HG02943 (cell line): ENCODE data around the gene ZFAND3.
"Not testable (repeated sequence)": the region's sequence is repeated elsewhere in the genome, so short reads cannot be mapped to it uniquely, and the experiment has no call there.

Source experiments
- ATAC-seq: cut with Tn5 transposase; IDR thresholded peaks from one replicate; pipeline ENCODE4 v1.9.1; 2021; ENCODE audit warnings: mild to moderate bottlenecking, low read depth, moderate library complexity; ENCODE audit not compliant: unreplicated experiment

Gene ZFAND3

DNA sequence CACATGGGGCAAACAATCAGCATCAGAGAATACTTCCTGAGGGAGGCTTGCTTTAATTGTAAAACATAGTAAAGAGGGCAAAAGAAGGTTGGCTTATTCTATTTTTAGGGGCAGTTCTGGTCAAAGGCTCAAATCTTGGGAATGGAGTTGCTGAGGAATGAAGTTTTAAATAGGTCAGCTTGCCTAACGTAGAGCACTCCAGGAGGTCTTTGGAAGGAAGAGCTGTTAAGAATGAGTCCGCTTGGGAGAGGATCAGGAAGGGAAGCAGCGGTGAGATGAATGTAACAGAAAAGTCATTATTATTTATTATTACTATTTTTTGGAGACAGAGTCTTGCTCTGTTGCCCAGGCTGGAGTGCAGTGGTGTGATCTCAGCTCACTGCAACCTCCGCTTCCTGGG, 108.7 kb downstream of the ZFAND3 start:
- no peak for ATAC-seq

DNA sequence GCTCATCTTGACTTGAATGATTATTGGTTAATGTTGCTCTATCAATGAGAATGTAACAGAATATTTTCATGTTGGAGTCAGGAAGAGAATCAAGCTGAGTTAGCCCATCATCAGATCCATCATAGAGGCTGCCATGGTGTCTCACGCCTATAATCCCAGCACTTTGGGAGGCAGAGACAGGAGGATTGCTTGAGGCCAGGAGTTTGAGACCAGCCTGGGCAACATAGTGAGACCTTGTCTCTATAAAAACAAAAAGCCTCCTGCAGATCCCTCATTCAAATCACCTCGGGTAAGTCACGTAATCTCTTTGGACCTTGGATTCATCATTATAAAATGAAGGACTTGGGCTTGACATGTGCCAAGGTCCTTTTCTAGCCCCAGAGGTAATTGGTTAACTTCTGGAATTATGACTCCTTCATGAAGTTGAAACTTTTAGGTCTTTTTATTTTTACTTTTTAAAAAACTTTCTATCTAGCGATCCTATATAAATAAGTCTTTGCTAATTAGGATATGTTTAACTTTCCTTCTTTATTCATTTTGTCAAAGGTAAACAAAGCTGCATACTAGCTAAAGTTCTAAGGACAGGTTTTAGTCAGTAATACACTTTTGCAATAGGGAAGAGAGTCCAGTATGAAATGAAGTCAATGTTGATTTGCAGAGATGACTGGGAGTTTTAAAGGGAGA, 110.9 kb downstream of the ZFAND3 start:
- no peak for ATAC-seq

DNA sequence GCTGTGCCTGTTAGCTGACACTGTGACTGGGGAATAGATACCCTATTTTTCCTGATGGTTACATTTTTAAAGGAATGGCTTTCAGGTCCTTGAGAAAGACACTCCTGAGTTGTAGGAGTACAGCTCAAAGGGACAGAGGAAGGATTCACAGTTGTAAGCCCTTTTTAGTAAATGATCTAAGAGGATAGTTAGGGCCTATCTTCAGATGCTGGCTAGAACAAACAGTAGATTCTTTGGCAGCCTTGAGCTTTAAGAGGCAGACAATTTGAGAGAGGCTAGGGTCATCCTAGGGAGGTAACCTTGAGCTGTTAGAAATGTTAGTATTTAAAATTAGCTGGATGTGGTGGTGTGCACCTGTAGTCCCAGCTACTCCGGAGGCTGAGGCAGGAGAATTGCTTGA, 111.5 kb downstream of the ZFAND3 start:
- ATAC-seq: no peak

GRCh38 chr6:37934276-37934675, 114.7 kb downstream of the ZFAND3 start:
- ATAC-seq: no peak

DNA sequence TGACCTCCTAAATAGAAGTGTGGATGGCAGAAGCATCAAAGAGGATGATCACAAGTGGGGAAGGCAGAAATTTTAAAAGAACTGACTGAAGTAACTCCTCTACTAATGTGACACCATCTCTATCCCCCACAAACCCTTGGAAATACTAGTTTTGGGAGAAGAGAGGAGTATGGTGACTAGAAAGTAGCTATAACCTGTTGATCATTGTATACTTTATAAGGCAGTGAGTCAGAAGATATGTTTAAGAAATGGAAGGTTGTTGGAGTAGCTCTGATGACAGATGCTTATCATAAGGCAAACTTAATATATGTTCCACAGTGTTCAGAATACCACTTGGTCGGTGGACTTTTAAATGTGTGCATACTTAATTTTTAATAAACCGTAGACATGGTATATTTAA, 116.6 kb downstream of the ZFAND3 start:
- no peak for ATAC-seq

DNA sequence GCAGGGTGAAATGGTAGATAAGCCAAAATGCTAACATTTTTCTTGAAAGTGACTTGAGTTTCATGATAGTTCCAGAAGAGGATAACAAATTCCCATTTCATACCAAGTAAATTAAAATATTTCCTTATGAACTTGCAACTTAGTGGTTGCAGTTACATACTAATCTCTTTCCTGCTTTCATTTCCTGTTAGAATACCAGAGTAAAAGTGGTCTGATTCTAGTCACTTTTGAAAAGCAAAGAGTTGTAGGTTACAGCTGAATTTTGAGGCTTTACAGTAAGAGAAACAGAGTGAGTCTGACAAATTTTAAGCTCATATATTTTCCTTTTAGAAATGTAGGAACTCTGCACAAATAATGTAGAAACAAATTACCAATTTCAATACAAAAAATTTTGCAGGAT, 117.4 kb downstream of the ZFAND3 start:
- ATAC-seq: no peak

DNA sequence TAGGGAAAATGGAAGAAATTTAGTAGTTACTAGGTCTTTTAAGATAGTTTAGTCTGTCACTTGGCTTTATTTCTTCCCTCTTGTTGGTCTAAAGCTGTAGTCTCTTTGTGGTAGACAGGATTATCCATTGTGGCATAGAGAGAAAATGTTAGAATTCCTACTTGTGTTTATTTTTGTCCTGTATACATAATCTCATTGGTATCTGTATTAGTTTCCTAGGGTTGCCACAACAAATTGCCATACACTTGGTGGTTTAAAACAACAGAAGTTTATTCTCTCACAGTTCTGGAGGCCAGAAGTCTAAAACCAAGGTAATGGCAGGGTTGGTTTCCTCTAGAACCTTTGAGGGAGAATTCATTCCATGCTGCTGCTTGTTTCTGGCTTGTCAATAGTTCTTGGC, 119.4 kb downstream of the ZFAND3 start:
- ATAC-seq: no peak

DNA sequence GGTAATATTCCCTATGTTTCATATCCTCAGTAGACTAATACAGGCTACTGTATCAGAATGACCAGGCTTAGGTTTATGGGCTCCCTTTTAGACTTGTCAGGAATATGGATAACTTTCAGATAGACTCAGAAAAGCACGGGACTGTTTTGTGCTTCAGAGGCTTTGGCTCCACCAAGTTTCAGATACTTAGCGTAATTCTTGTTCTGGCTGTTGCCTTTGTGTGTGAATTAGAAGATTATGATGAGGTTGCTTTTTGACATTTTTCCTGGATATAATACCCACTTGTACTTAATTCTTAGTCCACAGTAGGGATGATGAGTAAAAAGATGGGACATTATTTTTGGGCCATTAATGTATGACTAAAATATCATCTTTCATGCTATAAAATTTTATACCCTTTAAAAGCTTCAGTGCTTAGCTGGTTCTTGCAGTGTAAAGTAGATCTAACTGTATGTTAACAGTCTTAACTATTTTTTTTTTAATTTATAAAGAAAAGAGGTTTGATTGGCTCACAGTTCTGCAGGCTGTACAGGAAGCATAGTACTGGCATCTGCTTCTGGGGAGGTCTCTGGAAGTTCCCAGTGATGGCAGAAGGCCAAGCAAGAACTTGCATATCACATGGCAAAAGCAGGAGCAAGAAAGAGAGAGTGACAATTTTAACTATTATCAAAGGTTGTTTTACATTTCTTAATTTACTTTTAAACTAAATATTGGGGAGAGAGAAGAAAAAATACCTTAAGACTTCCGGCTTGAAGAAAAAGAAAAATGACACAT, 120.7 kb downstream of the ZFAND3 start:
- no peak for ATAC-seq

GRCh38 chr6:37941871-37942270, 122.3 kb downstream of the ZFAND3 start:
- no peak for ATAC-seq

- no peak for ATAC-seq
Measured at GRCh38 chr6:37942606-37943376, 123.3 kb downstream of the ZFAND3 start.

DNA sequence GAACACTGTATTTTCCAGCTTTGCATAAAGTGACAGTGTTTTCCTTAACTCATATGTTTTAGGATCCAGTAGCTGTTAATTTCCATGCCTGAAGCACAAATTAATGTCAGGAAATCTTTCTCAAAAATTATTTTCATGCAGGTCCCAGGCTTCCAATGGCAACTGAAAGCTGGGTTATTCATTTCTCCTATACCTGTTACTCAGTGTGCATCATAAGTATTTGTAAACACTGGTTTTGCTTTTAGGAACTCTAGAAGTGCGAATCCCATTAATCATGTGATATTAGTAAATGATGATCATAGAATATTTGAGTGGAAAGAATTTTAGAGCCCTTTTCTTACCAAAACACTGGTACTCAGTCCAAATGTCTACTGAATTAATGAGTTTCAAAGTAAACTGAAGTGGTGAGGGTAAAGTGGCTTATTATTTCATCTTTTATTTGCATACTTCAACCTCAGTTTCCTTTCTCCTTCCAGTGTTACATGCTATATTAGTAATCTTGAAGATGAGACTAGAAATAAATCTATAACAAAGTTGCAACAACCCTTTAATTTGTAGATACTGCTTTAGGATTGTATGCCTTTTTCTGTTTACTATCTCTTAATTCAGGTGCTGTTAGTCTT, 124.0 kb downstream of the ZFAND3 start:
- ATAC-seq: no peak

DNA sequence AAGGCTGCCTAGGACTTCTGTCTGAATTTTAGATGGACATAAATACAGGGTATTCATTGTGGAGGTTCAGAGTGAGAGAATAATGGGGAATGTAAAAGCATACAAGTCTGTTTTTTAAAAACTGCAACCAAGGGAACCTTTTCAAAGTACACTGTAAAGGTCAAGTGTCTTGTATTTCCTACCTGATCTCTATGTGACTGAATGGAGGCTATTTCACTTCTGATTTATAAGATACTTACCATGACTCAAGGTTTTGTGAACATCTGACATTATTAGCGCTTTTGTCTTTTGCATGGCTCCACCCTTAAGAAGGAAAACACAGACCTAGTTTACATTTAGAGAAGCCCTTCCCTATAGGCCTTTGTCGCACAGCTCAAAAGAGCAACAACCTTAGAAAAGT, 126.5 kb downstream of the ZFAND3 start:
- ATAC-seq: no peak

DNA sequence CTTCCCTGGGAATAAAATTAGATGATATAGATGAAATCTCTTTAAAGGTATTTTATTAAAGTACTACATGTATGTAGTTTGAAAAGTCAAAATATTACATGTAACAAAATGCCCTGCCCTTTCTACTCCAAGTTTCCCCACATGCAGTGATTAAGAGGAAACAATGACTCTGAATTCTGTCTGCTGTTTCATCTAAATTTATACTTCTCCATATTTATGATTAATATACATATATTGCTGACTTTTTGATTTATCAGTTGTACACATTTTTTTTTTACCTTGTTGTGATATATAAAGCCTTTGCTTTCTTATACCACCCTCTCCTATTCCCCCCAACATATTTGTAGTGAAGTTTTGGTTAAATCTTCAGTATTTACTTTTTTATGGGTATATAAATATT, 127.9 kb downstream of the ZFAND3 start:
- ATAC-seq: no peak

DNA sequence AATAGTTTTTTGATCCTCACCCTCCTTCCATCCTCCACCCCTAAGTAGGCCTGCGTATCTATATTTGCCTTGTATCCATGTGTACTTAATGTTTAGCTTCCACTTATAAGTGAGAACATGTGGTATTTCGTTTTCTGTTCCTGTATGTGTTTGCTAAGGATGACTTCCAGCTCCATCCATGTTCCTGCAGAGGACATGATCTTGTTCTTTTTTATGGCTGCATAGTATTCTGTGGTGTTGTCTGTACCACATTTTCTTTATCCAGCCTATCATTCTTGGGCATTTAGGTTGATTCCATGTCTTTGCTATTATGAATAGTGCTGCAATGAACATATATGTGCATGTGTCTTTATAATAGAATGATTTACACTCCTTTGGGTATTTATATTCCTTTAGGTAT, 129.1 kb downstream of the ZFAND3 start:
- ATAC-seq: not testable (repeated sequence)

DNA sequence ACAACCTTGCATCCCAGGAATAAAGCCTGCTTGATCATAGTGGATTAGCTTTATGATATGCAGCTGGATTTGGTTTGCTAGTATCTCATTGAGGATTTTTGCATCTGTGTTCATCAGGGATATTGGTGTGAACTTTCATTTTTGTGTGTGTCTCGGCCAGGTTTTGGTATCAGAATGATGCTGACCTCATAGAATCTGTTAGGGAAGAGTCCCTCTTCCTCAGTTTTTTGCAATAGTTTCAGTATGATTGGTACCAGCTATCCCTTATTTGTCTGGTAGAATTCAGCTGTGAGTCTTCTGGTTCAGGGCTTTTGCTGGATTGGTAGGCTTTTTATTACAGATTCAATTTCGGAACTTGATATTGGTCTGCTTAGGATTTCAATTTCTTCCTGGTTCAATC, 132.5 kb downstream of the ZFAND3 start:
- no peak for ATAC-seq

DNA sequence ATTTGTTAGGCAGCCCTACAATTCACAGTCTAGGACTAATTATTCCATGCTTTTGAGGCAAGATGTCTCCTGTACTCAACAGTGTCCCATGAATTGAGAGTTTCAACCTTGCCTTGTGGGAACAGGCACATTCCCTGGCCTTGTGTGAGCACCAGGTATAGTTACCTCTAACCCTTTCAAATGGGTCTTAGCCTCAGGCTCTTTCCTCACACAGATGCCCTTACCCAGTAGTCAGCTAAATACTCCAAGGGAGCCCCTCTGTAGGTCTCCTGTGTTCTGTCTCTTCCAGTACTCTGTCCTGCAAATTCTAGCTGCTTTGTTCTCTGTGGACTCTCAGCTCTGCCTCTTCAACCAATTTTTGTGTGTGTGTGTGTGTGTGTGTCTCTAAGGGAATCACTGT, 135.3 kb downstream of the ZFAND3 start:
- ATAC-seq: no peak

DNA sequence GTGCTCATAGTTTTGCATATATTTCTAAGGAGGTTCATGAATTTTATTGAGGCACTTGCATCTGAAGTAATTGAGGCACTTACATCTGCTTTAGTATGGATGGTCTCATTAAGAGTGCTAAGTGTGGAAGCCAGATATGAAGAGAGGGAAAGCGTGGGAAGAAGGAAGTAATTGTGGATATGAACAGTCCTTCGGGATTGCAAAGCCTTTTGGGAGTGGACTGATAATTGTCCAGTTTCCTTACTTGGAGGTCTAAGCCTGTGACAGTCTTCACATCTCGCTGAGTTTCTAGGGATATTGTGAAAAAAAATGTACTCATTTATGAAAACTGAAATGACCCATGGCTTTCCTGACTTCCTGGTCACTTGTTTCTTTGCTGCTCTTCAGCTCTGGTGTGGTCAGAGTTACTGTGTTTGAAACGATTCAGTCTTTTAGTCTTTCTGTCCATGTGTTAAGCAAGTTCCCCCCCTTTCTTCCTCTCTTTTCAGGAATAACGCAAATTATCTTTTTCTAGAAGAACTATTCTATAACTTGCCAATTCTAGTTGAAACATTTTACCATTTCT, 137.3 kb downstream of the ZFAND3 start:
- no peak for ATAC-seq

- no peak for ATAC-seq
Measured at GRCh38 chr6:37959061-37959460, 139.5 kb downstream of the ZFAND3 start.

DNA sequence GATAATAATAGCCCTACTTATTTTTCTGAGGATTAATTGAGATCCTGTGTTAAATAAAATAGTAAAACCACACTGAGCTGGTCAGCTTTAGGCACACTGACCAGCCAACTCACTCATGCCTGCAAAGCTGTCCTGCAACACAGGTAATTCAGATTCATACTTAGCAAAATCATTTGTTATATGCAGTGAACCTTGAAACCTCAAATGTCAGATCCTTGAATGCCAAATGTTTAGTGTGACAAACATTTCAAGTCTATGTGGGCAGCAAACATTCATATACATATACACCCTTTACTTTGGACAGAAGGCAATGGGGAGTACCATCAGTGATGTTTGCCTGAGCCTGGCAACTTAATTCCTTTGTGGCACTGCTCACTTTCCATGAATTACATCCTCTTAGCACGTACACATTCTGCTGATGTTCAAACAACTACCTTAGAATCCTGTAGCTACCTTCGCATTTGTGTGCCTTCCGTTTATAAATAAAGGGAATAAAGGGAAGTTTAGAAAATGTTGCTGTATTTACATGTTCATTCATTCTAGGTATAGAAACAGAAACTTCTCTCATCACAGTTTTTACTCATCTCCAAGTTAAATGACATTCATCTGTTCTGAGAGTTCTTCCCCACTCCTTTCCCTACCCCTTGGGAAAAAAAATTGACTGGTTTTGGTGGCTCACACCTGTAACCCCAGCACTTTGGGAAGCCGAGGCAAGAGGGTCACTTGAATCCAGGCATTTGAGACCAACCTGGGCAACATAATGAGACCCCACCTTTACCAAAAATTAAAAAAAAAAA, 140.8 kb downstream of the ZFAND3 start:
- no peak for ATAC-seq
